HG03565 (cell line): ENCODE data around the gene LTA.

ENCODE experiments used
- ATAC-seq: cut with Tn5 transposase; IDR thresholded peaks from one replicate; pipeline ENCODE4 v1.9.1; 2021; ENCODE audit warnings: mild to moderate bottlenecking, moderate library complexity; ENCODE audit not compliant: unreplicated experiment

LTA gene

DNA sequence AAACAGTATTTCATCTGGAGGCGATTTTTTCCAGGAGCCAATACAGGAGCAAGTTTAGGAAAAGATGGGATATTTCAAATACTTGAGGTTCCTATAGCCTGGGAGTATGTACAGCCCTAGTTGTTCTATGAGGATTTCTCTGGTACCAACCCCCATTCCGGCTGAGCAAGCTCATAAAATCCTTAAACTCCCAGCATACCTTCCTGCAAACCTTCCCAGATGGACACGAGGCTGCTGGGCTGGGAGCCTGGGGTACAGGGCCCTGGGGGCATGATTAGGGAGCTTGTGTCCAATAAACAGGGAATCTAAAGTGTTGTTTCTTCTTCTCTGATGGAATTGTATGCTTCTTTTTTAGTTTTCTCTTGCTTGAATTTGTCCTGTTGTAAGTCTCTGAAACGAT is 49.9 kb downstream of the LTA start:
- no peak for ATAC-seq

DNA sequence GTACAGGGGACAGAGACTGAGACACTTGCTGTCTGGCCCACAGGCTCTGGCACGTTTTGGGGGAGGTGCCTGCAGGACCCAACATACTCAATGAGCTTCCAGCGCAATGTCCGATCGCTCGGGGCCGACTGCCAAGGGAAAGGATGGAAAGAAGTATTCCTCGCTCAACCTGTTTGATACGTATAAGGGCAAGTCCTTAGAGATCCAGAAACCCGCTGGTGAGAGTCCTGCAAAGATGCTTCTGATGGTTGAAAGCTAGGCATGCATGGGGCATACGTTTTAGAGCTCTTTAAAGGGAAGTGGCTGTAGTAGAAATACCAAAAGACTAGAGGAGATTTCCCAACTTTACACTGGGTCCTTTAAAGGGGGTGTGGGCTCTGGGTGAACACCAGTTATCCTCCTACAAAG is 50.6 kb downstream of the LTA start:
- no peak for ATAC-seq
